ENCODE measurements around the gene AGAP1.

GRCh38 chr2:235958221-235958930 lies 464.5 kb downstream of the AGAP1 start:
- TF ChIP-seq, protein P1, sequence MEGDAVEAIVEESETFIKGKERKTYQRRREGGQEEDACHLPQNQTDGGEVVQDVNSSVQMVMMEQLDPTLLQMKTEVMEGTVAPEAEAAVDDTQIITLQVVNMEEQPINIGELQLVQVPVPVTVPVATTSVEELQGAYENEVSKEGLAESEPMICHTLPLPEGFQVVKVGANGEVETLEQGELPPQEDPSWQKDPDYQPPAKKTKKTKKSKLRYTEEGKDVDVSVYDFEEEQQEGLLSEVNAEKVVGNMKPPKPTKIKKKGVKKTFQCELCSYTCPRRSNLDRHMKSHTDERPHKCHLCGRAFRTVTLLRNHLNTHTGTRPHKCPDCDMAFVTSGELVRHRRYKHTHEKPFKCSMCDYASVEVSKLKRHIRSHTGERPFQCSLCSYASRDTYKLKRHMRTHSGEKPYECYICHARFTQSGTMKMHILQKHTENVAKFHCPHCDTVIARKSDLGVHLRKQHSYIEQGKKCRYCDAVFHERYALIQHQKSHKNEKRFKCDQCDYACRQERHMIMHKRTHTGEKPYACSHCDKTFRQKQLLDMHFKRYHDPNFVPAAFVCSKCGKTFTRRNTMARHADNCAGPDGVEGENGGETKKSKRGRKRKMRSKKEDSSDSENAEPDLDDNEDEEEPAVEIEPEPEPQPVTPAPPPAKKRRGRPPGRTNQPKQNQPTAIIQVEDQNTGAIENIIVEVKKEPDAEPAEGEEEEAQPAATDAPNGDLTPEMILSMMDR (IDR thresholded peaks at IDR 0.05): no peak
- TF ChIP-seq POLR2A (IDR thresholded peaks at IDR 0.05): no peak
